Measurements from ENCODE around the gene TM4SF18. TPM values are rescaled to one million over a fixed set of nuclear protein-coding genes. Genes with fewer than 3 reads are reported as not detected.

The TM4SF18 gene
- total RNA-seq, 1 experiment from 2014 or later: 54.5 TPM

GRCh38 chr3:149331396-149331795 is 2.0 kb downstream of the TM4SF18 start:
- Histone ChIP-seq H3K36me3 (ENCODE audit: control insufficient read depth, insufficient read depth, low read length) (peaks cover 6% of the 10 kb centered on the region; the same call in 1 of the 2 replicates), H3K9me3 (ENCODE audit: control insufficient read depth, insufficient read depth, low read depth, low read length) (peaks cover 4% of the 10 kb centered on the region; the same call in 1 of the 2 replicates), H3K4me3 (ENCODE audit: low read depth in 2 of 2, low read length in 2 of 2) (peak overlapping the region; percentile 45 to 47; a peak in 3 of 4 replicates), H3K4me1 (ENCODE audit: control insufficient read depth, insufficient read depth, low read length) (peaks cover 48% of the 10 kb centered on the region), H3K27ac (ENCODE audit: low read length) (peak overlapping the region; percentile 100), H3K27me3 (ENCODE audit: control insufficient read depth, insufficient read depth, low read length) (no peaks in the 10 kb centered on the region)
- CTCF ChIA-PET: no interaction called here
- DNase-seq (ENCODE audit: low read depth, low spot score) (no peak), ATAC-seq (no peak)
- TF ChIP-seq, protein P1, sequence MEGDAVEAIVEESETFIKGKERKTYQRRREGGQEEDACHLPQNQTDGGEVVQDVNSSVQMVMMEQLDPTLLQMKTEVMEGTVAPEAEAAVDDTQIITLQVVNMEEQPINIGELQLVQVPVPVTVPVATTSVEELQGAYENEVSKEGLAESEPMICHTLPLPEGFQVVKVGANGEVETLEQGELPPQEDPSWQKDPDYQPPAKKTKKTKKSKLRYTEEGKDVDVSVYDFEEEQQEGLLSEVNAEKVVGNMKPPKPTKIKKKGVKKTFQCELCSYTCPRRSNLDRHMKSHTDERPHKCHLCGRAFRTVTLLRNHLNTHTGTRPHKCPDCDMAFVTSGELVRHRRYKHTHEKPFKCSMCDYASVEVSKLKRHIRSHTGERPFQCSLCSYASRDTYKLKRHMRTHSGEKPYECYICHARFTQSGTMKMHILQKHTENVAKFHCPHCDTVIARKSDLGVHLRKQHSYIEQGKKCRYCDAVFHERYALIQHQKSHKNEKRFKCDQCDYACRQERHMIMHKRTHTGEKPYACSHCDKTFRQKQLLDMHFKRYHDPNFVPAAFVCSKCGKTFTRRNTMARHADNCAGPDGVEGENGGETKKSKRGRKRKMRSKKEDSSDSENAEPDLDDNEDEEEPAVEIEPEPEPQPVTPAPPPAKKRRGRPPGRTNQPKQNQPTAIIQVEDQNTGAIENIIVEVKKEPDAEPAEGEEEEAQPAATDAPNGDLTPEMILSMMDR (IDR thresholded peaks at IDR 0.05): no peak
- TF ChIP-seq SIN3A (IDR thresholded peaks at IDR 0.05; ENCODE audit: borderline replicate concordance, insufficient read depth, low read depth, low read length): no peak
- TF ChIP-seq, protein P2, sequence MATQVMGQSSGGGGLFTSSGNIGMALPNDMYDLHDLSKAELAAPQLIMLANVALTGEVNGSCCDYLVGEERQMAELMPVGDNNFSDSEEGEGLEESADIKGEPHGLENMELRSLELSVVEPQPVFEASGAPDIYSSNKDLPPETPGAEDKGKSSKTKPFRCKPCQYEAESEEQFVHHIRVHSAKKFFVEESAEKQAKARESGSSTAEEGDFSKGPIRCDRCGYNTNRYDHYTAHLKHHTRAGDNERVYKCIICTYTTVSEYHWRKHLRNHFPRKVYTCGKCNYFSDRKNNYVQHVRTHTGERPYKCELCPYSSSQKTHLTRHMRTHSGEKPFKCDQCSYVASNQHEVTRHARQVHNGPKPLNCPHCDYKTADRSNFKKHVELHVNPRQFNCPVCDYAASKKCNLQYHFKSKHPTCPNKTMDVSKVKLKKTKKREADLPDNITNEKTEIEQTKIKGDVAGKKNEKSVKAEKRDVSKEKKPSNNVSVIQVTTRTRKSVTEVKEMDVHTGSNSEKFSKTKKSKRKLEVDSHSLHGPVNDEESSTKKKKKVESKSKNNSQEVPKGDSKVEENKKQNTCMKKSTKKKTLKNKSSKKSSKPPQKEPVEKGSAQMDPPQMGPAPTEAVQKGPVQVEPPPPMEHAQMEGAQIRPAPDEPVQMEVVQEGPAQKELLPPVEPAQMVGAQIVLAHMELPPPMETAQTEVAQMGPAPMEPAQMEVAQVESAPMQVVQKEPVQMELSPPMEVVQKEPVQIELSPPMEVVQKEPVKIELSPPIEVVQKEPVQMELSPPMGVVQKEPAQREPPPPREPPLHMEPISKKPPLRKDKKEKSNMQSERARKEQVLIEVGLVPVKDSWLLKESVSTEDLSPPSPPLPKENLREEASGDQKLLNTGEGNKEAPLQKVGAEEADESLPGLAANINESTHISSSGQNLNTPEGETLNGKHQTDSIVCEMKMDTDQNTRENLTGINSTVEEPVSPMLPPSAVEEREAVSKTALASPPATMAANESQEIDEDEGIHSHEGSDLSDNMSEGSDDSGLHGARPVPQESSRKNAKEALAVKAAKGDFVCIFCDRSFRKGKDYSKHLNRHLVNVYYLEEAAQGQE (IDR thresholded peaks at IDR 0.05; ENCODE audit: insufficient read depth in 1 of 2, low read depth in 2 of 2, low read length in 1 of 2): no peak
- no peak for TF ChIP-seq TCF7L2 (IDR thresholded peaks at IDR 0.05; ENCODE audit: low read depth, low read length)
- TF ChIP-seq POLR2AphosphoS5 (IDR thresholded peaks at IDR 0.05; ENCODE audit: low read depth, low read length): no peak
- intact Hi-C loops (cut with micrococcal nuclease; ENCODE audit: unreplicated experiment): loop anchor here (5.0 kb wide), 3 partner anchors 36 to 374 kb away; no protein-coding TSS in a partner anchor
- BruUV-seq (replicated peaks): no TSS peak
- in situ Hi-C loops (cut with HindIII; ENCODE audit: low pct_unique_long_range_greater_than_20kb, low sequenced_read_pairs): no loop called here
- POLR2A ChIA-PET: no interaction called here

GRCh38 chr3:149330609-149331331 is 2.7 kb downstream of the TM4SF18 start:
- peak overlapping the region; percentile 100 for H3K27ac ChIP-seq (ENCODE audit: low read length)
- no peak for ATAC-seq
- H3K27me3 ChIP-seq (ENCODE audit: control insufficient read depth, insufficient read depth, low read length): no peaks in the 10 kb centered on the region
- H3K36me3 ChIP-seq (ENCODE audit: control insufficient read depth, insufficient read depth, low read length): peaks cover 6% of the 10 kb centered on the region; the same call in 1 of the 2 replicates
- in situ Hi-C loops (cut with HindIII; ENCODE audit: low pct_unique_long_range_greater_than_20kb, low sequenced_read_pairs): no loop called here
- BruUV-seq (replicated peaks): no TSS peak
- CTCF ChIA-PET: no interaction called here
- intact Hi-C loops (cut with micrococcal nuclease; ENCODE audit: unreplicated experiment): loop anchor here (5.0 kb wide), 3 partner anchors 37 to 373 kb away; no protein-coding TSS in a partner anchor
- H3K4me1 ChIP-seq (ENCODE audit: control insufficient read depth, insufficient read depth, low read length): peaks cover 45% of the 10 kb centered on the region
- TF ChIP-seq, protein P2 (IDR thresholded peaks at IDR 0.05; ENCODE audit: insufficient read depth in 1 of 2, low read depth in 2 of 2, low read length in 1 of 2): no peak
- TF ChIP-seq TCF7L2 (IDR thresholded peaks at IDR 0.05; ENCODE audit: low read depth, low read length) (no peak), POLR2AphosphoS5 (IDR thresholded peaks at IDR 0.05; ENCODE audit: low read depth, low read length) (no peak), SIN3A (IDR thresholded peaks at IDR 0.05; ENCODE audit: borderline replicate concordance, insufficient read depth, low read depth, low read length) (no peak)
- TF ChIP-seq, protein P1 (IDR thresholded peaks at IDR 0.05): no peak
- POLR2A ChIA-PET: interaction anchor here (0.6 kb wide), 1 partner anchor 371 kb away, joined by 3 read pairs; no protein-coding TSS in a partner anchor
- H3K4me3 ChIP-seq (ENCODE audit: low read depth in 2 of 2, low read length in 2 of 2): no peak overlapping the region
- no peak for DNase-seq (ENCODE audit: low read depth, low spot score)
- peaks cover 4% of the 10 kb centered on the region; the same call in 1 of the 2 replicates for H3K9me3 ChIP-seq (ENCODE audit: control insufficient read depth, insufficient read depth, low read depth, low read length)
